Measurements from ENCODE around the gene PRG2.
"Not testable (repeated sequence)": the region's sequence is repeated elsewhere in the genome, so short reads cannot be mapped to it uniquely, and the experiment has no call there.

The PRG2 gene

DNA sequence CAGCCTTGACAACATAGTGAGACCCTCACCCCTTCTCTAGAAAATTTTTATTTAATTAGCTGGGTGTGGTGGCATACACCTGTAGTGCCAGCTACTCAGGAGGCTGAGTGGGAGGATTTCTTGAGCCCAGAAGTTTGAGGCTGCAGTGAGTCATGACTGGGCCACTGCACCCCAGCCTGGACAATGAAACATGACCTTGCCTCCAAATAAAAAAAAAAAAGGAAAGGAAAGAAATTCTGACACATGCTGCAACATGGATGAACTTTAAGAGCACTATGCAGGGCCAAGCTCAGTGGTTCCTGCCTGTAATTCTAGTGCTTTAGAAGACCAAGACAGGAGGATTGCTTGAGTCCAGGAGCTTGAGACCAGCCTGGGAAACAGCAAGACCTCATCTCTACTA lies 27.7 kb upstream of the PRG2 start:
- DNase-seq, result no peak

DNA sequence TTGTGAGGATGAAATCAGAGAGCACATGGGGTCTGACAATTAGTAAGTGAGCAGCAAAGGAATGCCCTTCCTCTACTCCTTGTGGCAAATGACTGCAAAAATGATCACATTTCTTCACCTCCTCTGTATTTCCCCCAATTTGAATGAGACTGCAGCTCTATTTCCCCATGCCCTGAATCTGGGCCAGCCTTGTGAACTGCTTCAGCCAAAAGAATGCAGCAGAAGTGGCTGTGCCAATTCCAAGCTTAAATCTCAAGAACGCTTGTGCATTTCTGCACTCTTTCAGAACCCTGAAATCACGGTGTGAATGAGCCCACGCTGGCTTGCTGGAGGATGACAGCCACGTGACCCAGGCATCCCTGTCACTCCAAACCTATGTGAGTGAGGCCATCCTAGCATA lies 26.6 kb upstream of the PRG2 start:
- DNase-seq, result no peak

DNA sequence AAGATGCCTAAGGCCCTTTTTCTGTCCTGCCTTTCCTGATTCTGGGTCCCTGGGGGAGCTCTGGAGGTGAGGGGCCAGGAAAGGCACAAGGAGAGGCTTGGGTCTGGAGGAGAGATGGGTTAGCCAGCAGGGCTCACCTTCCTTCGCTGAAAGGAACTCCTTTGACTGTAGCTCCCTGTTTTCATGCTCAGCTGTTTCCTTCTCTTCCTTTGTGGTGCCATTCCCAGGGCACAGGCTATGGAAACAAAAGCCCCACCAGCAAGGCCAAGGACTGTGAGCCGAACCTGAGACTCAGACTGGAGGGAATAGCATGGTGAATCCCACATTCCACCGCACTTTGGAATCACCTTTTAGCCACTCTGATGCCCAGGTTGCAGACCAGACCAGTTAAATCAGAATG lies 26.0 kb upstream of the PRG2 start:
- no peak for DNase-seq

DNA sequence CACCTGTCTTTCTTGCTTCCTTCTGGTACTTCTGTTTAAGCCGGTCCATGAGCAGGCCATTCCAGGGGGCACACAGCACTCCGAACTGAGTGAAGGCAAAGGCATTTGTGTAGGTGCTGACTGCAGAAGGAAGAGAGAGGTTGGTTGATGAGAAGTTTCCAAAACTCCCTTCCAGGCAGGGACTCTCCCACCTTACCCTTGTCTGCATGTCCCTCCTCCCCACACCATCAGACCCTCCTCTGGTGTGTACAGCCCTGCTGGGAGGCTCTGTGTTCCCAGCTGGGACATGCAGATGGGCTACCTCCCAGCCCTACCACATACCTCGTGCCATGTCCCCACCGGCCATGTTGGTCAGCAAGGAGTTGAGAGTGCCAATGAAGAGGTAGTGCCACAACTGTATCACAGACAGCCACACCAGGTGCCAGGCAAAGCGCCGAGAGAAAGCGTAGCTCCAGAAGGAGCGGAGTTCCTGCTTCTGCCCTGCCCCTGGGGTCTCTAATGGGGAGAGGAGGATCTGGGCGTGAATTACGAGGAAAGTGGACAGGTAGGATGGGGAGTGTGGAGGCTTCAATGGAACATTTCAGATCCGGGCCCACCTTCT lies 24.3 kb upstream of the PRG2 start:
- no peak for DNase-seq

DNA sequence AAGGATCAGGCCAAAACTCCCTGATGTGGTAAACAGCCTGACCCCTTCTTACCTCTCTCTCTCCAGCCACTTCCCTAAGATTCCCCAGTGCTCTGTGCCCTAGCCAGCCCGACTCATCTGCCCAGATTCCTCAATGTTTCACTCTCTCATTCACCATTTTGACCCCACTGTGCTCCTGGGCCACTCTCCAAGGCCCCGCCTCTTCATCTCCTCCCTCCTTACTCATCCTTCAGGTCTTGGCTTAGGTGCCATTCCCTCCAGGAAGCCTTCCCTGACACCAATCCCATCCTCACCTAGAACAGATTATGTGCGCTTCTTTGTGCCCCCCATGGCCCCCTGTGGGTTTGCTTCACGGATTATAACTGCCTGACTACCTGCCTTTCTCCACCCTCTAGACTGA lies 23.2 kb upstream of the PRG2 start:
- DNase-seq, result no peak

DNA sequence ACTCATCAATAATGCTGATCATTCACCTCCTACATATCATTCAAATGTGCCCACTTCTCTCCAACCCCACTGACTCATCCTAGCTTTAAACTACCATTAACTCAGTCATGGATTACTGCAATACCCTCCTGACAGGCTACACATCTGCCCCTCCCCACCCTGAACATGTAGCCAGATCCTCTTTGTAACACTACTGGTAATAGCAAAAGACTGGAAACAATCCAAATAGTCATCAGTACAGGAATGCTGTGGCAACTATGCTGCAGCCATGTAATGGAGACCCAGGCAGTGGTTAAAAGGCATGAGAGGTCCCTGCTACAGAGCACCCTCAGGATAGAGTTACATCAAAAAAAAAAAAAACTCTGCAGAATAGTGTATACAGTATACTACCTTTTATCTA lies 19.8 kb upstream of the PRG2 start:
- no peak for DNase-seq

DNA sequence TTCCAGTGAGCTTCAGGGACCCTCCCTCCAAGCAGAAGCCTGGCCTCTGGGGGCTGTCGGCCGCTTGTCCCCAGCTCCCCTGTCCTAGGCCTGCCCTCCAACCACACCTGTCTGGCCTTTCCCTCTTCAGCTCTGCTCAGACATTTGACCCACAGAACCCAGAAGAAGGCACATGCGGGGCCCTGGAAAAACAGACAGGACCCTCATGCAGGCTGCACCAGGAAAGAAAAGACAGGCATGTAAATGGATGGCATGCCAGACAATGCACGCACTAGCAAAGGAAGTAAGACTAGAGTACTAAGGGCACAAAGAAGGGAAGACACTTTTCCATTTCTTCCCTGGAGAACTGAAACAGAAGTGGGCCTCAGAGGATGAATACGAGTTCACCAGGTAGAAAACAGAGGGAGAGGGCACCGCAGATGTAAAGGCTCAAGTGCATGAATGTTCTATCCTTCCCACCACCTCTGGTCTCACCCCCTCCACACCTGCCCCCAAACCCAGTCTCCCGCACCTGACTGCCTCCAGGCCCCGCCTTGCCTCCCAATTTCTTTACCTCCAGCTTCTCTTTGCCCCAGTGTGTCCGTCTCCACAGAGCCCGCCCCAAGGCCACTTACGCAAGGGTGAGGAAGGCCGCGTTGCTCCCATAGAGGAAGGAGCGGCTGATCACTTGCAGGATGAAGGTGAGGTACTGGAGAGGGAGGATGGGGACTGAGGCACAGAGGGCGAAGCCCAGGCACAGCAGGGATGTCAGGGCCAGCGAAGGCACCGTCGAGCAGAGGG lies 19.1 kb upstream of the PRG2 start:
- DNase-seq, result no peak

DNA sequence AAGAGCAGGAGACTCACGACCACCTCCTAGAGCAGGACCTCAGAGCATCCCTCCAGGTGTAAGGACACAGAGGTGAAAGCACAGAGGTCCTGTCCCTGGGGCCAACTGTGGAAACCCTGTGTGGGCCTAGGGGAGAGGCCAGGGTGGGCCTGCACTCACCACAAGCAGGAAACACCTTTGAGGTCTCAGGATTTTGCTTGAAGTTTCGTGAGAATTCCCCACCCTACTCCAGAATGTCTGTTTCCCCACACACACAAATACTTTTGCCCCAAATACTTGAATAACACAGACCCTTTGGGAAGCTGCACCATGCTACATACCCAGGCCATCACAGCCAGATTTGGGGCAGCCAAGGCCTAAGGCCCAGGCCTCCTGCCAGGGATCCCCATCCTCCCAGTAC lies 18.3 kb upstream of the PRG2 start:
- no peak for DNase-seq

DNA sequence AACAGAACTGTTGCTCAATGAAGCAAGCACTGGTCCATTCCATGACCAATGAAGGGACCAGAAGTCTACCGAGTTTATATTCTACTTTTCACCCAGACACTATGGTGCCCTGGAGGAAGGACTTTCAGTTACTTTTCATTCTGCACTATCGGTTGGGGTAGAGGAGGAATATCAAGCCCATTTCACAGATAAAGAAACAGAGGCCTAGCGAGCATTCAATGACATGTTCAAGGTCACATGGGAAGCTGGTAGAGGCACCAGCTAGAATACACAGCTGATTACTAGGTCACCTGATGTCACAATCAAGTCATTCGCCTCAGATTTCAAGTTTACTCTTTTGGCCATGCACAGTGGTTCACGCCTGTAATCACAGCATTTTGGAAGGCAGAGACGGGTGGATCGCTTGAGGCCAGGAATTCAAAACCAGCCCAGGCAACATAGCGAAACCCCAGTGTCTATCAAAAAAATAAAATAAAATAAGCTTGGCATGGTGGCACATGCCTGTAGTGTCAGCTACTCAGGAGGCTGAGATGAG lies 17.6 kb upstream of the PRG2 start:
- no peak for DNase-seq

DNA sequence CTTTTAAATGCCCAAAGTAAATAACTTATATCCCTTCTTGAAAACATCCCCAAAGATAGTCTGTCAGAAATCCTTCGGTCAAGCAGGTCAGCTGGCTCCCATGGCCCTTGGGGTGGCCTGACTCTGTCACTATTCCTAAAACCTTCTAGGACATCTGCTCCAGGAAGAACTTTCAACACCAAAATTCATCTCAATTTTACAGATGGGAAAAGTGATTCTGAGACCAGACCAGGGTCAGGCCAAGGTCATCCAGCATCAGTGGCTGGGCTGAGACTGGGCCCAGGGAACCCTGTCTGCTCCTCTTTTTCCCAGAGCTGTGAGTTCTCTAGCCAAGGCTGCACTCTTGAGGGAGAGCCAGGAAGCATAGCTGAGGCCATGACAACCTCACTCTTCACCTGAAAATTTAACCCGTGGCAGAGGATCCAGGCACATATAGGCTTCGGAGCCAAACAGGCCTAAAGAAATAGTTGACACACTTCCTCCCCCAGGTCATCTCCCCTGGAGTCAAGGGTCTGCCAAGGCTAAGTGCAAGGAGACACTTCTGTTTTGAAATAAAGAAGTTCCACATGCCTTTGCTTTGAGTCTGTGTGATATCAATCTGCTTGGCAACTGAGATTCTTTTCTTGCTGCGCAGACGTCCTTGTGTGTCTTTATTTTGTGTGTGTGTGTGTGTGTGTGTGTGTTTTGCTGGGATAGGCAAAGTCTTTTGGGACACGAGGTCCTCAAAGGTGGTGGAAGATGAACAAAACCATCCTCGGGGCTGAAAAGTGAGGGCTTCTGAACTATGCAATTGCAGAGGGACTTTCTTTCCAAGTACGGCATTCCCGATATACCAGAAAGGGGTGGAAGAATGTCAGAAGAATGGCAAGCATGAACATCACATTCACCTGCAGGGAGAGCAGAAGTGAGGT lies 16.8 kb upstream of the PRG2 start:
- DNase-seq, result no peak

DNA sequence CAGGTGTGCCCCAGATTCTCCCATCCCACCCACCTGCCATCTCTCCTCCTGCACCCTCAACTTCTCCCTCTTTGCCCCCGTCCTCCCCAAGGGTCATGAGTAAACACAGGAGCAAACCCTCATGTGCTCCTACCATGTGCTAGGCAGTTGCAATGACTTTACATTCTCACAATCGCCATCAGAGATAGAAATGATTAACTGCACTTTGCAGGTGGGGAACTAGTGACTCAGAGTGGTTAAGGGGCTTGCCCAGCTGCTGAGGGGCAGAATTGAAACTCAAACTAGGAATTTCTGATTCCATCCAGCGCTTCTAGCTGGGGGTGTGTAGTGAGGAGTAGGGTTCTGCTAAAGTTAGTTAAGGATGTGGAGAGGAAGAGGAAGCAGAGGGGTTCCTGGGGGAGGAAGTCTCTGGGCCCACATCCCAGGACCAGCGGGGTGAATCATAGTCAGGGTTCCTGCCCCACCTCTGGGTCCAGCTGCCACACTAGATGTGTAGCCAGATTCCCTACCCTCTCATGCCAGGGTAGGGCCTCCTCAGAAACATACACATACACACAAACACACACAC lies 16.0 kb upstream of the PRG2 start:
- peak; percentile 73 for DNase-seq

DNA sequence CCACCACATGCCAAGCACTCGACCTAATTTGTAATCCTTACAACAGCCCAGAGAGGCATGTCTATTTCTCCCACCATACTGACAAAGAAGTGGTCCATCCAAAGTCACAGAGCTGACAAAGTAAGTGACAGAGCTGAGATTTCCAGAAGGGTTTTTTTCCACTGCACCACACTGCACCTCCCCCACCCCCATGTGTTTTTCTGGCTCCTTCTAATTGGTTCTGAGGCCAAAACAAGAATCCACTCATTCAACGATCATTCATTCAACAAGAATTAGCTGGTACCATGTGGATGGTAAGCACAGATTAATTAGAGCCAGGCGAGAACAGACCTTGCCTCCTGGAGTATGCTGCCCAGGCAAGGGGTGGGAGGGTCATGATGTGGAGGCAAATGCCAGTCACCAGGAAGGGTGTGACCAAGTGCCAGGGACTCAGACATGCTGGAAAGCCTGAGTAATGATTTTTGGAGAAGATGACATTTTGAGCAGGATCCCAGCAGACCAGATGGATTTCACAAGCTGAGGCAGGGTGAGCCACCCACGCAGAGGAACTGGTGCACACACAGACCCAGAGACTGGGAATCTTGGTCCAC lies 14.9 kb upstream of the PRG2 start:
- DNase-seq, result no peak

DNA sequence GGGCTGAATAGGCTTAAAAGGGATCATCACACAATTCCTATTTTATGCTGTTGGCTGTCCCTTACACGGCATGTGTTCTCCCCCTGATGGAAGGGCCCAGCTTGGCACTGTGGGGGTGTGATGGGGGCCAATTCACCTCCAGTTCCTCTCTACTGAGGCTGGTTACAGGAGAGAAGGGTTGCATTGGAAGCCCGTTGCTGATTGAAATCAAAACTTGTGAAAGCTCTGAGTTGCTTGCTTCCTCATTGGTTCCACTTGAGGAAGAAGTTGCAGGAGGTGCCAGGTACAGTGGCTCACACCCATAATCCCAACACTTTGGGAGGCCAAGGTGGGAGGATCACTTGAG lies 13.3 kb upstream of the PRG2 start:
- no peak for DNase-seq

DNA sequence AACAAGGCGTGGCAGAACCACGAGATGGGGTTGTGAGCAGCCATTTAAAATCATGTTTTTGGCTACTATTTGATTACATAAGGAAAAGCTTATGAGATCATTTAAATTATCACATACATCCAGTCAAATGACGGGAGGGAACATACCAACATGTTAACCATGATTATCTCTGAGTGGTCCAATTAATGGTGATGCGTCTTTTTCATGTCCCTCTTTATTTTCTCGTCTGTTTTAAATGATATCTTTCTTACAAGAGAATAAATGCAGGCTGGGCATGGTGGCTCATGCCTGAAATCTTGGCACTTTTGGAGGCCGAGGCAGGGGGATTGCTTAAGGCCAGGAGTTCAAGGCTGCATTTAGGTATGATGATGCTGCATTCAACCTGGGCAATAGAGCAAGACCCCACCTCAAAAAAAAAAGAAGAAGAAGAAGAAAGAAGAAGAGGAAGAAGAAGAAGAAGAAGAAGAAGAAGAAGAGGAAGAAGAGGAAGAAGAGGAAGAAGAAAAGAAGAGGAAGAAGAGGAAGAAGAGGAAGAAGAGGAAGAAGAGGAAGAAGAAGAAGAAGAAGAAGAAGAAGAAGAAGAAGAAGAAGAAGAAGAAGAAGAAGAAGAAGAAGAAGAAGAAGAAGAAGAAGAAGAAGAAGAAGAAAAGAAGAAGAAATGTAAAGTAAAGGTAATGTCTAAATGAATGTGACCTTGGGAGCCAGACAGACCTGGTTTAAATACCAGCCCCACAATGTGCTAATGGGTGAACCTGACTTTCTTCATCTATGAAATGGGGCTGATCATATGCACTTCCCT lies 12.8 kb upstream of the PRG2 start:
- not testable (repeated sequence) for DNase-seq

DNA sequence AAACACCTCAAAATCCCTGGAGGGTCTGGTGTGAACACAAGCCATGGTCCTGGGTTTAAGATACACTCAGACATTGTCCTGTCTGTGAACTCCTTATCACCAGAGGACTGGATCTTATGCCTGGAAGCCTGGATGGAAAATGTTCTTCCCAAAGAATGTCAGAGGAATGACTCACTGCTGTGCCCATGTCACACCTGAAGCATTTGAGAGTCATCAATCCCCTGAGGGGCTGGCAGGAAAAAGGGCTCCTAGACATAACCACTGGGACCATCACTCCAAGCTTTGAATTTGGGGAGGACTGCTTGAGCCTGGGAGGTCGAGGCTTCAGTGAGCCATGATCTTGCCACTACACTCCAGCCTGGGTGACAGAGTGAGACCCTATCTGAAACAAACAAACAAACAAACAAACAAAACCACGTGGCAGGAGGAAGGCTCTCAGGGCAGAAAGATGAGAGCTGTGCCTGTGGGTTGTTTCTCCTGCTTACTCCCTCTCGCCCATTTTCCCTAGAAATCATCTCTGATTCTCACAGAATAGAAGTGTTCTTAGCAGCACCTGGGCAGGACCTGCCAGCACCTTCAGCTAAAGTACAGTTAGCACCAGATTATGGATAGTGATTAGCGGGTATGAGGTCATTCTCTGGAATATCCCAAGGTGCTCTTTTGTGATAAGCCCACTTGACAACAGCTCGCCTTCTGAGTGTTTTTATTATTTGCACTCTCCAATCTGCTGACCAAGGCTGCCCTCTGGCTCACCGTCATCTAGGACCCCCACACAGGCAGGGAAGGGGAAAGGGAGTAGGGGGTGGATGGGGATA lies 11.9 kb upstream of the PRG2 start:
- DNase-seq, result no peak

DNA sequence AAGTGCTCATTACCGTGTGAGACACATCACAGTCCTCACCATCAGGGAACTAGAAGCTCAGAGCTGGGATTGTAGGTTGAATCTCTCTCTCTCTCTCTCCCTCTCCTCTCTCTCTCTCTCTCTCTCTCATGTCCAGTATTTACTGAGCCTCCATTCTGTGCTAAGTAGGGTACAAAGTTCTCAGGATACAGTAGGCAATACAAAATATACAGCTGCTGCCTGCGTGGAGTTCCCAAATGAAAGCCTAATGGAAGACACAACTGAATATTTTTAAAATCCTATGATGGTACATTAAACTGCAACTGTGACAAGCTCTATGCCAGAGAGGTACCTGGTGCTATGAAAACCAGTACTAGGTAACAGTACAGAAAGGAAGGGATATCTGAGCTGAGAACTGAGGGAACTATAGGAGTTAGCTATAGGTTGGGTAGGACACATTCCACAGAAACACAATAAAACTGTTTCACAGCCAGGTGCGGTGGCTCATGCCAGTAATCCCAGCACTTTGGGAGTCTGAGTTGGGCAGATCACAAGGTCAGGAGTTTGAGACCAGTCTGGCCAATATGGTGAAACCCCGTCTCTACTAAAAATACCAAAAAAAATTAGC lies 9.6 kb upstream of the PRG2 start:
- no peak for DNase-seq

DNA sequence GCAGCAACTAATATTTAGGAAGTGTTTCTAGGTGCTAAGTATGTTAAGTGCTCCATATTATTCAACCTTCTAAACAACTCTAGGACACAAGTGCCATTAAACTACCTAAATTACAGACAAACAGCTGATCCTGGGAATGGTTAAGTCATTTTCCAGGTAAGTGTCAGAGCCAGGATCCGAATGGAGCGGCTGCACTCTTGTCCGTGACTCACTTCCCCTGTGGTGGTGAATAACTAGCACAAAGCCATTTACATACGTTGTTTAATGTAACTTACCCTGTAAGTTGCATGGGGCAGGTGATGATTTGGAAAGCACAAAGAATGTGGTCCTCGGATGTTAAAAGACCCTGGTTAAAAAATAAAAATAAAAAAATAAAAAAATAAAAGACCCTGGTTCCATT lies 8.8 kb upstream of the PRG2 start:
- no peak for DNase-seq

DNA sequence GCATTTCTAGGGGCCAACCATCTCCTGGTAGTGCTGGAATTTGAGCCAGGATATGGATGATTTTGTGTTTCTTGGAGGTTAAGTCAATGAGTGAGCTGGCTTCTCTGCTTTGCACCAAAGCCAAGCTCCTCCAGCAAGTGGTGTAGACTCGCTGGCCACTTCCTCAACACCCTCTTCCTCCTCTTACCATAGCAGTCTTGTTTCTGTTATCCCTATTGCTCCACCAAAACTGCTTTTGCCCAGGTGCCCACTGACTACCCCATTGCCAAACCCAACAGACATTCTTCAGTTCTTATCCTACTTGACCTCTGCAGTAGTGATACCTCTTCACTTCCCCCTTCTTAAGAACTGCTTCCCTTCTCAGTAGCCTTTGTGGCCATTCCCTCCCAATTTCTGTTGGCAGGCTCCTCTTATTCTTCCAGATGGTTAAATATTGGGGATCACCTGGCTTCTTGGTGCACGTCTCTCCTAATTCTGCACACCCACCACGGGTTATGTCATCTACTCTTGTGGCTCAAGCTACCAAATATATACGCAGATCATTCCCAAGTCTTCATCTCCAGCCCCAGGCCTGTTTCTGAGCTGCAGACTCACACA lies 7.0 kb upstream of the PRG2 start:
- no peak for DNase-seq

DNA sequence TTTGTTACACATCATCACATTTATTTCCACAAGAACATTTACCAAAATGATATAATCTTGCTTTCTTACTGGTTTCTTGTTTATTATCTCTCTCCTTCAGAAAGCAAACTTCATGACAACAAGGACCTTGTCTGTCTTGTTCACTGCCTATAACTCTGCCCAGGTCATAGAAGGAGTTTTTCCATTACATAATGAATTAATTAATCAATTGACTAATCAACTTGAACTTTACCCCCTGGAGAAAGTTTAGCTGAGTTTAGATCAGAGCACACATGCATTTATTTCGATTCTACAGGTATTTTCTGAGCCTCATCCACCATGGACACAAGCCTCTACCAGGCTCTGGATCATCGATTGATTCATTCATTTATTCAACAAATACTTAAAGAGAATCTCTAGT lies 6.3 kb upstream of the PRG2 start:
- no peak for DNase-seq

DNA sequence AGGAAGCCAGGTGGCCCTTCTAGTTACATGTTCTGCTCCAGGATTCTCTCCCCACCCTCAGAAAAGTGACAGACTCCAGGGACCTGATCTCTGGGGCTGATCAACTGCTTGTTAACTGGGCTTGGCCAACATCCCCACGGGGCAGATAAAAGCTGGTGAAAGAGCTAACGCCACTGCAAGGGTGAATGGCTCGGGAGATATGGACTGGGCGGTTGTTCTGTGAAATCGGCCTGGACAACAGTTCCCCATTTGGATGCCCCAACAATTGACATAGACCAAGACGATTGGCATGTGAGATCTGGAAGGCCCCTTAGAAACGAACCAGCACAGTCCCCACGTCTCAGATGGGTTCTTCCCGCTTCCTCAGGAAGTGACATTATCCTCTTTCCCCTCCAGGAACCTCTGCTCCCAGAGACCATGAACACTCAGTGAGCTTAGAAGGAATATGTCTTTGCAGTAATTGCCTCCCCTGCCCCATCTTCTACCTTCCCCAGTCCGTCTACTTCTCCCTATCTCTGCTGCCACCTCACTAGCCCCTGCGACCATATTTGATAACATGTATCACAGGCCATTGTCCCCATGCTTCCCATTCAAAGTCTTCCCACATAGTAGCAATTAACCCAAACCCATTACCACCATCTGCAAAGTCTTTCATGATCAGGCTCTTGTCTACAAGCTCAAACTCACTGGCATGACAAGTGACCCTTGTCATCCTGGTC lies 5.6 kb upstream of the PRG2 start:
- no peak for DNase-seq
